SK-N-SH (cell line): ENCODE results near the gene DOK7.

Source experiments
- CTCF ChIP-seq: fragments of 200-600 bp; sonication (generic); IDR thresholded peaks from 2 replicates; pipeline ENCODE4 v1.6.1; 2017; ENCODE audit warnings: antibody characterized with exemption, mild to moderate bottlenecking, moderate library complexity
- EP300 ChIP-seq, 2 experiments: IDR thresholded peaks; 2 replicates each; pipeline versions ENCODE4 v1.4.0 to v1.6.1; 2012; ENCODE audit warnings: borderline replicate concordance in 1 of 2, low read depth in 1 of 2, low read length in 1 of 2
- GABPA ChIP-seq: IDR thresholded peaks from 2 replicates; pipeline ENCODE4 v1.4.0; 2012; ENCODE audit warnings: low read depth, mild to moderate bottlenecking
- MXI1 ChIP-seq: IDR thresholded peaks from 2 replicates; pipeline ENCODE4 v1.6.1; 2012; ENCODE audit warnings: mild to moderate bottlenecking, low read depth, low read length, improper control_type of control experiment
- PBX3 ChIP-seq: IDR thresholded peaks from 2 replicates; pipeline ENCODE4; 2012
- RAD21 ChIP-seq: IDR thresholded peaks from 2 replicates; pipeline ENCODE4 v1.6.1; 2012; ENCODE audit warnings: mild to moderate bottlenecking, low read length
- TAF1 ChIP-seq: IDR thresholded peaks from 2 replicates; pipeline ENCODE4 v1.6.1; 2012; ENCODE audit warnings: low read depth, mild to moderate bottlenecking, low read length, moderate library complexity, borderline replicate concordance

GRCh38 chr4:3461515-3462291 is 1.4 kb upstream of the DOK7 start:
- TF ChIP-seq CTCF (no peak), TAF1 (no peak), EP300 (IDR thresholded peaks at IDR 0.05; ENCODE audit: borderline replicate concordance in 1 of 2, low read depth in 1 of 2, low read length in 1 of 2) (no peak), MXI1 (no peak), GABPA (no peak), RAD21 (no peak), PBX3 (no peak)
